ENCODE results near the gene MYBPC3. TPM values are rescaled to one million over a fixed set of nuclear protein-coding genes. Genes with fewer than 3 reads are reported as not detected.

MYBPC3 gene
- total RNA-seq, result 0.19 TPM
- polyA plus RNA-seq (ENCODE audit: insufficient read depth, low read depth, low replicate concordance), result 0.52 TPM
- long read RNA-seq, donor 1, result 0 reads
- long read RNA-seq, donor 2, result 0 reads
- long read RNA-seq, donor 3, result 0 reads
- long read RNA-seq, donor 4, result 0 reads
- long read RNA-seq, donor 5, result 0 reads
- long read RNA-seq, donor 6, result 0 reads
- long read RNA-seq, donor 7, result 0 reads
- long read RNA-seq, donor 8, result 0 reads
- long read RNA-seq, donor 9, result 0 reads
- long read RNA-seq, donor 10, result 0 reads

DNA sequence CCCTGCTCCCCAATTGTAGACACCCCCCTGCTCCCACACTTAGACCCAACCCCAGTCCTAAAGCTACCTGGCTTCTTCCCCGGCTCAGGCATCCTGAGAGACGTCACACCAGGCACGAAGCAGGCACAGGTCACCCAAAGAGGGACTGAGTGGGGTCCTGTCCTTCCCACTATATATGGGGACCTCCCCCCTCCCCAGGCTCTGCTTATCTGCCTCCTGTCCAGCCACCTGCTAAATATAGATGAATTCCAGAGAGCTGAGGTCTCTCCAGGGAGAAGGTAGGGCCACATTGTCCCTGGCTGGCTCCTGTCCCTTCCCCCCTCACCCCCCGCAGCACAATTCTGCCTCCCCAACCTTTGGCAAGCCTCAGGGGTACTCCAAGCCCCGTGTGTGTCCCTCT, at the start of gene MYBPC3:
Gene MYBPC3, minus strand, starts transcription at position 147 of the 400 bp plus-strand sequence. Its CDS starts 55 bp downstream, at position 92.
- Histone ChIP-seq H3K36me3 (ENCODE audit: control insufficient read depth in 2 of 3, insufficient read depth in 3 of 3, low read length in 3 of 3) (no peaks in the 10 kb centered on the region), H3K4me1 (ENCODE audit: control insufficient read depth in 2 of 3, insufficient read depth in 2 of 3, low read depth in 1 of 3, low read length in 3 of 3) (peaks cover 0 to 7% (median 0%) of the 10 kb centered on the region in 3 donors), H3K27ac (ENCODE audit: low read depth in 2 of 2, low read length in 2 of 2) (no peak within 1 kb of the TSS), H3K9me3 (ENCODE audit: control insufficient read depth in 2 of 3, insufficient read depth in 1 of 3, low read length in 3 of 3) (no peaks in the 10 kb centered on the region), H3K9ac (ENCODE audit: low read length in 3 of 3) (no peak within 1 kb of the TSS), H3K27me3 (ENCODE audit: control insufficient read depth, insufficient read depth, low read length) (no peaks in the 10 kb centered on the region), H3K4me3 (ENCODE audit: low read length in 3 of 3) (no peak within 1 kb of the TSS)
- TF ChIP-seq, protein P1, sequence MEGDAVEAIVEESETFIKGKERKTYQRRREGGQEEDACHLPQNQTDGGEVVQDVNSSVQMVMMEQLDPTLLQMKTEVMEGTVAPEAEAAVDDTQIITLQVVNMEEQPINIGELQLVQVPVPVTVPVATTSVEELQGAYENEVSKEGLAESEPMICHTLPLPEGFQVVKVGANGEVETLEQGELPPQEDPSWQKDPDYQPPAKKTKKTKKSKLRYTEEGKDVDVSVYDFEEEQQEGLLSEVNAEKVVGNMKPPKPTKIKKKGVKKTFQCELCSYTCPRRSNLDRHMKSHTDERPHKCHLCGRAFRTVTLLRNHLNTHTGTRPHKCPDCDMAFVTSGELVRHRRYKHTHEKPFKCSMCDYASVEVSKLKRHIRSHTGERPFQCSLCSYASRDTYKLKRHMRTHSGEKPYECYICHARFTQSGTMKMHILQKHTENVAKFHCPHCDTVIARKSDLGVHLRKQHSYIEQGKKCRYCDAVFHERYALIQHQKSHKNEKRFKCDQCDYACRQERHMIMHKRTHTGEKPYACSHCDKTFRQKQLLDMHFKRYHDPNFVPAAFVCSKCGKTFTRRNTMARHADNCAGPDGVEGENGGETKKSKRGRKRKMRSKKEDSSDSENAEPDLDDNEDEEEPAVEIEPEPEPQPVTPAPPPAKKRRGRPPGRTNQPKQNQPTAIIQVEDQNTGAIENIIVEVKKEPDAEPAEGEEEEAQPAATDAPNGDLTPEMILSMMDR (IDR thresholded peaks at IDR 0.05; ENCODE audit: borderline replicate concordance, extremely low read depth, insufficient read depth), result no peak
- DNase-seq (no peak), FAIRE-seq (no peak)
- intact Hi-C loops (cut with DNase I), result no loop called here

DNA sequence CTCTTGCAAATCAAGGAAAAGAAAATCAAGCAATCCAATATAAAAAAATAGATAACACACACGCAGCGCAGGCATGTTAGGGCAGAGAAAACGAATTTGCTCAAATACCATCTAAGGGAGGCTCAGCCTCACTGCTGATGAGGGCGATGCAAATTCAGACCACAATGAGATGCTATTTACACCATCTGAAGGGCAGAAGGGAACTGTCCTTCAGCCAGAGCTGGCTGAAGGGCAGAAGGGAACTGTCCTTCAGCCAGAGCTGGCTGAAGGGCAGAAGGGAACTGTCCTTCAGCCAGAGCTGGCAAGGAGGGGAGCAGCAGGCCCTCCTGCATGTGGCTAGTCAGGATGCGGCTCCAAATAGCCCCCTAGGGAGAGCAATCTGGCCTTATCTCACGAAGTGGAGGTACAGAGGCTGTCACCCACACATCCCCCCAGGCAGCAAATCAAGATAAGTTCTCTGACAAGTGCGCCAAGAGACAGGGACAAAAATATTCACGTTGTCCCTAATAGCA, 48.3 kb upstream of the MYBPC3 start:
- peaks cover 0 to 7% (median 0%) of the 10 kb centered on the region in 3 donors for H3K4me1 ChIP-seq (ENCODE audit: control insufficient read depth in 2 of 3, insufficient read depth in 2 of 3, low read depth in 1 of 3, low read length in 3 of 3)
- TF ChIP-seq, protein P1 (IDR thresholded peaks at IDR 0.05; ENCODE audit: borderline replicate concordance, extremely low read depth, insufficient read depth), result no peak
- peak overlapping the region in 2 of 3 donors; percentile 46 to 54 for H3K9ac ChIP-seq (ENCODE audit: low read length in 3 of 3)
- no peaks in the 10 kb centered on the region for H3K36me3 ChIP-seq (ENCODE audit: control insufficient read depth in 2 of 3, insufficient read depth in 3 of 3, low read length in 3 of 3)
- intact Hi-C loops (cut with DNase I), result no loop called here
- H3K27ac ChIP-seq (ENCODE audit: low read depth in 2 of 2, low read length in 2 of 2), result peak overlapping the region; percentile 30 to 82
- FAIRE-seq (no peak), DNase-seq (peak in 1 of 5 donors; percentile 38)
- H3K4me3 ChIP-seq (ENCODE audit: low read length in 3 of 3), result peak overlapping the region in 2 of 3 donors; percentile 45 to 52
- no peaks in the 10 kb centered on the region for H3K9me3 ChIP-seq (ENCODE audit: control insufficient read depth in 2 of 3, insufficient read depth in 1 of 3, low read length in 3 of 3)
- no peaks in the 10 kb centered on the region for H3K27me3 ChIP-seq (ENCODE audit: control insufficient read depth, insufficient read depth, low read length)

DNA sequence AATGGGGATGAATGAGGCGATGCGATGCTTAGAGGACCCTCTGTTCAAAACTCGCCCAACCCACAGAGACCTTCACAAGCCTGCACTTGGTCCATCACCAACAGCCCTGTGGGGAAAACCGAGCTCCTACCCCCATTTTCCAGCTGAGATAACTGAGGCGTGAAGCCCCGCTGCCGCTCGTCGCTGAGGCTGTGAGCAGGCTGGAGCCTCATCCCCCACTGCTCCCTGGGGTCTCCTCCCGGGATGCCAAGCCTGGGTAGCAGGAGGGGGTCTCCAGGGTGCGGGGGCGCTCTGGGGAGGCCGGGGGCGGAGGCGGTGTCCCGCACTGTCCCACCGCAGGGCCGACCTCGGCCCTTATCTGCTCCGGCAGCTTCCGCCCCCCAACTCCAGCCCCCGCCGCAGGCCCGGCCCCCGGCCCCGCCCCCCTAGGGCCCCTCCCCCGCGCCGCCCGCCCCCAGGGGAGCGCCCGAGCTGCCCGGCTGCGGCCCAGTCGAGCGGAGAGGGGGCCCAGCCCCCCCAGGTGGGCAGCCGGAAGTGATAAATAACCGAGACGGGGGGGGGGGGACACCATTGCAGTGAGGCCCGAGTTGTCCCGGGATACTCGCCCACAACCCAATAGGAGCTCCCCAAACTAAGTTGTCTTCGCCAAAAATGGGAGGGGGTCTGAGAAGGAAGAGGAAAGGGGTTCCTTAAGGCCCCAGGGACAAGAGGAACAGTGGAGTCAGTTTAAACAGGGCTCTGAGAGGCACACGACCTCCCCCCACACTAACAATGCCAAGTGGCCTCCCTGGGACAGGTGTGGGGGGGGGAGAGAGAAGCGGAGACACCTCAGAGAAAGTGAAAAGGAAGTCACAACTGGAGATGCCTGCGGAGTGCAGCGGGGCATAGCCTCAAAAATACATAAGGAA, 47.6 kb upstream of the MYBPC3 start:
- Histone ChIP-seq H3K27ac (ENCODE audit: low read depth in 2 of 2, low read length in 2 of 2) (peak overlapping the region; percentile 30 to 82), H3K36me3 (ENCODE audit: control insufficient read depth in 2 of 3, insufficient read depth in 3 of 3, low read length in 3 of 3) (no peaks in the 10 kb centered on the region), H3K9ac (ENCODE audit: low read length in 3 of 3) (peak overlapping the region; percentile 7 to 78 (median 59)), H3K9me3 (ENCODE audit: control insufficient read depth in 2 of 3, insufficient read depth in 1 of 3, low read length in 3 of 3) (no peaks in the 10 kb centered on the region), H3K4me1 (ENCODE audit: control insufficient read depth in 2 of 3, insufficient read depth in 2 of 3, low read depth in 1 of 3, low read length in 3 of 3) (peaks cover 0 to 7% (median 0%) of the 10 kb centered on the region in 3 donors), H3K4me3 (ENCODE audit: low read length in 3 of 3) (peak overlapping the region; percentile 52 to 64 (median 63)), H3K27me3 (ENCODE audit: control insufficient read depth, insufficient read depth, low read length) (no peaks in the 10 kb centered on the region)
- TF ChIP-seq, protein P1 (IDR thresholded peaks at IDR 0.05; ENCODE audit: borderline replicate concordance, extremely low read depth, insufficient read depth), result no peak
- FAIRE-seq (no peak), DNase-seq (peak; percentile 60 to 82 (median 76))
- intact Hi-C loops (cut with DNase I), result no loop called here
